Stimulated activated effector memory CD8-positive, alpha-beta T cell treated with anti-CD3 and anti-CD28 coated beads, Interleukin-12 subunit alpha, Interleukin-12 subunit beta, amount 100 ng/mL, for 72 hours (primary cell): ENCODE measurements around the gene DCLRE1C.
"Not testable (repeated sequence)": the region's sequence is repeated elsewhere in the genome, so short reads cannot be mapped to it uniquely, and the experiment has no call there.

Source experiments
- ATAC-seq: fragments of 150-1000 bp; cut with Tn5 transposase; 2 replicates; pipeline ENCODE4 v1.10.0; 2021
- DNase-seq, 2 donors: peaks; one replicate each; pipeline ENCODE4 v3.0.0; 2021 to 2022; ENCODE audit warnings: low spot score in 2 of 2
- H3K27ac Mint-ChIP-seq: one replicate; pipeline ENCODE4 v1.8.0; 2022; ENCODE audit warnings: mild to moderate bottlenecking, mixed read lengths
- H3K36me3 Mint-ChIP-seq: one replicate; pipeline ENCODE4 v1.8.0; 2022; ENCODE audit warnings: mild to moderate bottlenecking, mixed read lengths
- H3K4me1 Mint-ChIP-seq: one replicate; pipeline ENCODE4 v1.8.0; 2022; ENCODE audit warnings: mixed read lengths
- H3K4me3 Mint-ChIP-seq: one replicate; pipeline ENCODE4 v1.8.0; 2022; ENCODE audit warnings: mild to moderate bottlenecking, mixed read lengths
- H3K9me3 Mint-ChIP-seq: one replicate; pipeline ENCODE4 v1.8.0; 2022; ENCODE audit warnings: mixed read lengths

Gene DCLRE1C

DNA sequence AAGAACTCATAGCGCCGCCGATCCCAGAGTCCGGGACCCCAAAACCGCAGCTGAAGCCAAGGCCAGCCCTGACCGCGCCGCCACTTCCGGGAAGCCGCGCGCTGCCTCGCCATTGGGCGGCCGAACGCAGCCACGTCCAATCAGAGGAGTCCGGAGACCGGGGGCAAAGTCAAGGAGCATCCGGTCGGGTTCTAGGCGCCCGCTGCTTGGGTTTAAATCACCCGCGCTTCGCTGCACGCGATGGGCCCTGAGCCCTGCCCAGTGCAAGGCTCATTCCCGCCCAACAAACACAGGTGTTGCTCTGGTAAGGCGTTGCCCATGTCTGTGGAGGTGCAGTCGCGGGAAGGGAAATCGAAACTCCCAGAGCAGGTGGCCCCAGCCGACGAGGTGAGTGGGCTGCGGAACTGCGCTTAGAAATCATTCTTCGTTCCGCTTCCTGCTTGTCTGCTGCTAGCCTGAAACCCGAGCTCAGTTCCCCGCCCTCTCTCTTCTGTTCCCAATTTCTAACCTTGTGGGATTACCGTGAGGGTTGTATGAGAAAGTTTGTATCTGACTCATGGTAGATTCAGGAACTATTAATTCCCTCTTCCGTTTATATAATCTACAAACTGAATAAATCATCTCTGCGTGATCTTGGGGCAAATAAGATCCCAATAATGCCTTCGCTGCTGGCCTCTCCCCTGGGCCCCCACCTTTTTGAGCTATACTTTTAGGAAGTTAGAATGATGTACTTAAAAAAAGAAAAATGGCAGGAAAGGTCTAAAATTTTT, at the start of gene DCLRE1C:
TSS of gene DCLRE1C (minus strand) at position 96 of the 770 bp plus-strand sequence. CDS start at position 10, 86 bp downstream.
- DNase-seq (peak; percentile 81 to 95), ATAC-seq (peak; percentile 96)
- Mint-ChIP-seq H3K4me1 (peaks cover 40% of the 10 kb centered on the region), H3K4me3 (peak within 1 kb of the TSS; percentile 91), H3K36me3 (peaks cover 31% of the 10 kb centered on the region), H3K9me3 (no peaks in the 10 kb centered on the region), H3K27ac (peak within 1 kb of the TSS; percentile 98)

DNA sequence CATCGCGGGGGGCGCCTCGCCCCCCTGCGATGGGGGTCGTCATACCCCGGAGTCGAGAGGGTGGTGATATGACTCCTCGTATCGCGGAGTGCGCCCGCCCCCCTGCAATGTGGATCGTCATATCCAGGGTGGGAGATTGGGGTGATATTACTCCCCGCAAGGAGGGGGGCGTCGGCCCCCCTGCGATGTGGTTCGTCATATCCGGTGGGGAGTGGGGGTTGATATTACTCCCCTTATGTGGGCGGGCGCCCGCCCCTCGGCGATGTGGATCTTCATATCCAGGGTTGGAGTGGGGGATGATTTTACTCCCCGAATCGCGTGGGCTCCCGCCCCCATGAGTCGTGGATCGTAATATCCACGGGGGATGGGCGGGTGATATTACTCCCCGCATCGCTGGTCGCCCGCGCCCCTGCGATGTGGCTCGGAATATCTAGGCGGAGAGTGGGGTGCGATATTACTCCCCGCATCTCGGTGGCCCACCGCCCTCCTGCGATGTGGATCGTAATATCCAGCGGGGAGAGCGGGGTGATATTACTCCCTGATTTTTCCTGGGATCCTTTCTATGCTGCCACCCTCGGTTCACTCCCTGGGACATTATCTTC, 42.2 kb upstream of the DCLRE1C start:
- Mint-ChIP-seq H3K4me3 (no peak overlapping the region), H3K9me3 (no peaks in the 10 kb centered on the region), H3K27ac (no peak overlapping the region), H3K36me3 (no peaks in the 10 kb centered on the region), H3K4me1 (peaks cover 20% of the 10 kb centered on the region)
- DNase-seq: no peak
- ATAC-seq: no peak

DNA sequence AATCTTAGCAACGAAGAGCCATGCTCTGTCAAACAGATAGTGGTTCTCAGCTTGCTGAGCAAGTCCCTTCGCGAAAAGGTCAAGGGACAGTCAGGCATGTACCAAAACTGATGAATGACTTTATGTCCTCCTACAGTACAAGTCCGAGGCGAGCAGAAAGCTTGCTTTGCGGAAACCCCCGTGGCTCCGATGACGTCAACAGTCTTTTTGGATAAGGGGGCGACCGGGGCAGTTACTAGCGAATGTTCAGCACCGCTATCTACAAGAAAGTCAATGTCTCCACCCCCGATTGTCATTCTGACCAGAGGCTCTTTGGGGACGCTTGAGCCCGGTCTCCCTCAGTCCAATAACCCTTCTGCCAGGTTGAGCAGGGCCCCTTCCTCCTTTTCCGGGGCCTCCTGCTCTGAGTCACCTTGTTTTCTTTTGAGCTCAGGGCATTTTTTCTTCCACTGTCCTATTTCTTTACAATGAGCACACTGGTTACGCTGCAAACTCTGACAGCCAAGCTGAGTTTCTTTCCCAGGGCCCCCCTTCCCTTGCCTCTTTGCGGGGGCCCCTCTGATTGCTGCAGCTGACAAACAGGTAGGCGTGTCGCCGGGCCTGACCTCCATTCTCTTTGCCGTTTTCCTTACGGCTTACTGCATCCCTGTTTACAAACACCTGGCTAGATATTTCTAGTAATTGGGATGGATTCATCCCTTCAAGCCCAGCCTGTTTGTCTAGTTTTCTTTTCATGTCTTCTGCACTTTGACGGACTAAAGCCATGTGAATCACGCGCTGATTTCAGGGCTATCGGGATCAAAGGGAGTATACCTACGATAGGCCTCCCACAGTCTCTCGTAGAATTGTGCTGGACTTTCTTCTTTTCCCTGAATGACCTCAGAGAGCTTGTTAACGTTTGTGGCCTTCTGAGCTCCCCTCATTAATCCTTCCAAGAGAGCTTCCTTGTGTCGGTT, 39.9 kb upstream of the DCLRE1C start:
- Mint-ChIP-seq H3K4me1 (peaks cover 27% of the 10 kb centered on the region), H3K27ac (peak overlapping the region; percentile 90), H3K4me3 (peak overlapping the region; percentile 61)
- not testable (repeated sequence) for DNase-seq, H3K36me3 Mint-ChIP-seq, H3K9me3 Mint-ChIP-seq
- ATAC-seq: peak; percentile 42

DNA sequence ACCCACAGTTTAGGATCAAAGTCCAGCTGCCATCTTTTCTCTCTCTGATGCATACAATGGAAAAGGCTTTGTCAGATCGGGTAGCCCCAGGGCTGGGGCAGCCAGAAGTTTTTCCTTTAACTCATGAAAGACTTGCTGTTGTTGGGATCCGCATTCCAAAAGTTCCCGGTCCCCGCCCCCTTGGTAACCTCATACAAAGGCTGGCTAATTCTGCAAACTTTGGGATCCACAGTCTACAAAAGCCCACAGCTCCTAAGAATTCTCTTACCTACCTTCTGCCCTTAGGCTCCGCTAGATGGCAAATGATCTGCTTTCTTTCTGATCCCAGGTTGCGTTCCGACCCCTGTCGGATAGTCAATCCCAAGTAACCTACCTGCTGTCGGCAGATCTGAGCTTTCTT, 38.4 kb upstream of the DCLRE1C start:
- not testable (repeated sequence) for H3K9me3 Mint-ChIP-seq, DNase-seq, H3K36me3 Mint-ChIP-seq, ATAC-seq
- Mint-ChIP-seq H3K4me1 (peaks cover 27% of the 10 kb centered on the region), H3K4me3 (peak overlapping the region; percentile 61), H3K27ac (peak overlapping the region; percentile 90)

DNA sequence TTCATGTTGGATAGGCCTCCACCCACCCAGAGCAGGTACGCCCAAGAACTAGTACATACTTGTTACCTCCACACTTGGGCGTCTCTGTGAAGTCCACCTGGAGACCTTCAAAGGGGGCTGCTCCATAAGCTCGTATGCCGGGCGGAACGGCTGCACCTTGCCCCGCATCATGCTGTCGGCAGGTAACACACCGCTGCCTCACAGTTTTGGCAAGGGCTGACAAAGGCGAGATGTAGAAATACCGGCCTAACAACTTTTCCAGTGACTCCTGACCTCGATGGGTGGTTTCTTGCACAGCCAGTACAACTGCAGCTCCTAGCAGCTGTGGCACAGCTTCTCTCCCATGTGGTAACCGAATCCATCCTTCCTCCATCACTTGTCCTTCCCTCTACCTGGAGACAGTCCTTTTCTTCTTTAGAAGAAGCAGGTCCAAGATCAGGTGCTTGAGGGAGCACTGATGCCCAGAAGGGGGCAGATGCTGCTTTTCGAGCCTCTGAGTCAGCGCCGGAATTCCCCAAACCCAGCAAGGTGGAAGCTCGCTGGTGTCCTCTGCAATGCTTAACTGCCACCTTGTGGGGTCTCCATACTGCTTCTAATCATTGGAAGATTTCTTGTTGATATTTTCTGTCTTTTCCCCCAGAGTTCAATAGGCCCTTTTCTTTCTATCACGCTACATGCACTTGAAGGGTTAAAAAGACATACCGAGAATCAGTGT, 37.3 kb upstream of the DCLRE1C start:
- ATAC-seq, H3K36me3 Mint-ChIP-seq, H3K27ac Mint-ChIP-seq, H3K9me3 Mint-ChIP-seq: not testable (repeated sequence)
- Mint-ChIP-seq H3K4me1 (peaks cover 27% of the 10 kb centered on the region), H3K4me3 (peak overlapping the region; percentile 61)
- DNase-seq: peak in 1 of 2 donors; percentile 73

DNA sequence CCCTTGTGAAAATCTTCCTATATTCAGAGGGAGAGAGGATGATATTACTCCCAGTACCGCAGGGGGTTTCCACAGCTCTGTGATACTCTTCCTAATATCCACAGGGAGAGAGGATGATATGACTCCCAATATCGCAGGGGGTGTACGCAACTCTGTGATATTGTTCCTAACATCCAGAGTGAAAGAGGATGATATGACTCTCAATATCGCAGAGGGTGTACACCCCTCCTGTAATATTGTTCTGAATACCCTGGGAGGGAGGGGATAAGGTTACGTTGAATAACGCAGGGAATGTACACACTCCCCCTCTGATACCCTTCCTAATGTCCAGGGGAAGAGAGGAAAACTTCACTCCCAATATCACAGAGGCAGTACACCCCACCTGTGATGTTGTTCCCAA, 35.7 kb upstream of the DCLRE1C start:
- not testable (repeated sequence) for H3K9me3 Mint-ChIP-seq, H3K36me3 Mint-ChIP-seq, ATAC-seq, H3K27ac Mint-ChIP-seq, DNase-seq
- peaks cover 27% of the 10 kb centered on the region for H3K4me1 Mint-ChIP-seq
- H3K4me3 Mint-ChIP-seq: peak overlapping the region; percentile 19

DNA sequence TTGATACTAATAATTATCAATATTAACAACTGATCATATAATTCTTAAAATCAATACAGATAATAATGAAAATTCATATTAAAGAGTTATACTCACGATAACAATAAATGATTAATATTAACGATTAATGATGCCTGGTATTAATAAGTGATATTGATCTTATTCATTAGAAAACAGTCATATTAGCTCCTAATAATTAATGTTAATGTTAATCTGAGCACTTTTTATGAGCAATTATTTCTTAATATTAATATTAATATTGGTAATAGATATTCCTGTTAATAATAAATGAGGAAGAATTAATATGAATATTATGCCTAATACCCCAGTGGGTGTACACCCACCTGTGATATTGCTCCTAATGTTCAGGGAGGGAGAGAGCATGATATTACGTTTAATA, 28.8 kb upstream of the DCLRE1C start:
- no peak for DNase-seq
- Mint-ChIP-seq H3K36me3 (no peaks in the 10 kb centered on the region), H3K27ac (no peak overlapping the region), H3K4me3 (no peak overlapping the region), H3K4me1 (no peaks in the 10 kb centered on the region), H3K9me3 (no peaks in the 10 kb centered on the region)
- no peak for ATAC-seq

DNA sequence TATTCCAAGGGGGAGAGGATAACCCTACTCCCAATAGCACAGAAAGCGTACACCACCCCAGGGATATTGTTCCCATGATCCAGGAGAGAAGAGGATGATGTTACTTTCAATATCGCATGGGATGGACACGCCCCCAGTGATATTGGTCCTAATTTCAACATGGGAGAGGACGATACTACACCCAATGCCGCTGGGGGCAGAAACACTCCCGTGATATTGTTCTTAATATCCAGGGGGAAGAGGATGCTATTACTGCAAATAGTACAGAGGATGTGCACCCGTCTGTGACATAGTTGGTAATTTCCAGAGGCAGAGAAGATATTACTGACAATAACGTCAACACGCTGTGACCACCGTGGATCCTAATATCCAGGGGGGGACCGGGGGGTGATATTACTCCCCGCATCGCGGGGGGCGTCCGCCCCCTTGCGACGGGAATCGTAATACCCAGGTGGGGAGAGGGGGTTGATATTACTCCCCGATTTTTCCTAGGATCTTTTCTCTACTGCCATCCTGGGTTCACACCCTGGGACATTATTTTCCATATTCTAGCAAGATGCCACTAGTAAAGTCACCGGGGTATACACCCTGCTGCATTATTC, 21.9 kb upstream of the DCLRE1C start:
- H3K4me1 Mint-ChIP-seq: peaks cover 7% of the 10 kb centered on the region
- H3K4me3 Mint-ChIP-seq: no peak overlapping the region
- H3K36me3 Mint-ChIP-seq: no peaks in the 10 kb centered on the region
- no peak for DNase-seq
- no peak for ATAC-seq
- H3K27ac Mint-ChIP-seq: no peak overlapping the region
- no peaks in the 10 kb centered on the region for H3K9me3 Mint-ChIP-seq

DNA sequence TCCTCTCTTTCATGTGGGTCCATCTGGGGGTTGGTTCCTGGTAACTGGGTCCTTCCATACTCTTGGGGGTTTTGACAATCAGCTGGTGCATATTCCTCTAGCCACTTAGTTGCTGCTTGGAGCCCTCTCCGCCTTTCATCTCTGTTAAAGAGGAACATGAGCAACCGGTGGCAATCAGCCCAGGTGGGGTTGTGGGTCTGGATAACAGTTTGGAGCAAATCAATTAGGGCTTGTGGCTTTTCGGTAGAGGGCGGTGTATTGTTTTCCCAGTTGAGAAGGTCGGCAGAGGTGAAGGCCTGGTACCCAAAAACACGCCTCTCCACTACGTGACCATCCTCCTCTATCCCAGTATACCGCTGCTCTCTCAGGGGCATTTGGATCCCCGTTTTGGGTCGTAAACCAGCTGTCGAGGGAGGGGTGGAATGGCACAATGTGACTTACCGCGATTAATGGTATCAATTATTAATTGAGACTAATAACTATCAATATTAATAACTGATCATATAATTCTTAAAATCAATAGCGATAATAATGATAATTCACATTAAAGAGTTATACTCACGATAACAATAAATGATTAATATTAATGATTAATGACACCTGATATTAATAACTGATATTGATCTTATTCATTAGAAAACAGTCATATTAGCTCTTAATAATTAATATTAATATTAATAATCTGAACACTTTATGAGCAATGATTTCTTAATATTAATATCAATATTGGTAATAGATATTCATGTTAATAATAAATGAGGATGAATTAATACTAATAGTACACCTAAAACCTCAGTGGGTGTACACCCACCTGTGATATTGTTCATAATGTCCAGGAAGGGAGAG, 20.5 kb upstream of the DCLRE1C start:
- ATAC-seq, H3K4me1 Mint-ChIP-seq, H3K9me3 Mint-ChIP-seq, H3K27ac Mint-ChIP-seq, DNase-seq, H3K4me3 Mint-ChIP-seq, H3K36me3 Mint-ChIP-seq: not testable (repeated sequence)

DNA sequence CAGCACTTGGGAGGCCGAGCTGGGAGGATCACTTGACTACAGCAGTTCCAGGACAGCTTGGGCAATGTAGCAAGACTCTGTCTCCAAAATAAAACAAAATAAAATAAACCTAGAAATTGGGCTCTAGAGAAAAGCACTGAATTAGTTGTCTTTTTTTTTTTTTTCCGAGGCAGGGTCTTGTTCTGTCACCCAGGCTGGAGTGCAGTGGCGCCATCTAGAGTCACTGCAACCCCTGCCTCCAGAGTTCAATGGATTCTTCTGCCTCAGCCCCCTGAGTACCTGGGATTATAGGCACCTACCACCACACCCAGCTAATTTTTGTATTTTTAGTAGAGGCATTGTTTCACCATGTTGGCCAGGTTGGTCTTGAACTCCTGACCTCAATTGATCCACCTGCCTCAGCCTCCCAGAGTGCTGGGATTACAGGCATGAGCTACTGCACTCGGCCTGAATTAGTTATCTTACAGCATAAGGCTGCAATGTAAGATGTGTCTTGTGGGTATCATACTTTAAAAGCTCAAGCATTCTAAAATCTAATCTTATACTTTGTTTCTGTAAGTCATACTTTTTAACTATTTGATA, 18.1 kb upstream of the DCLRE1C start:
- Mint-ChIP-seq H3K36me3 (no peaks in the 10 kb centered on the region), H3K4me1 (peaks cover 7% of the 10 kb centered on the region), H3K27ac (no peak overlapping the region), H3K4me3 (no peak overlapping the region), H3K9me3 (no peaks in the 10 kb centered on the region)
- DNase-seq (no peak), ATAC-seq (peak; percentile 58)

DNA sequence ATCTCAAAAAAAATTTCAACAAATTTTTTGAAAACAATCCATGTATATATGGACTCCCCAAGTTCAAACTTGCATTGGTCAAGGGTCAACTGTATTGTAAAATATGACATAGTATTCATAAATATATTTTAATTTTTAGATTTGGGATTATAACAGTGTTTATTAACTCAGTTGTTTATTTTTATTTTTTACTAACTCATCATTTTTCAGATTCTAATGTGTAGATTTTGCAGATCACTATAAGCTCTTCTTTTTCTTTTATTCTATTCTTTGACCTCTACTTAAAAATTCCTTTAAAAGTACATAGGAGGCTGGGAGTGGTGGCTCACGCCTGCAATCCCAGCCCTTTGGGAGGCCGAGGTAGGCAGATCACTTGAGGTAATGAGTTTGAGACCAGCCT, 14.0 kb upstream of the DCLRE1C start:
- H3K4me3 Mint-ChIP-seq: no peak overlapping the region
- no peak for ATAC-seq
- H3K9me3 Mint-ChIP-seq: no peaks in the 10 kb centered on the region

DNA sequence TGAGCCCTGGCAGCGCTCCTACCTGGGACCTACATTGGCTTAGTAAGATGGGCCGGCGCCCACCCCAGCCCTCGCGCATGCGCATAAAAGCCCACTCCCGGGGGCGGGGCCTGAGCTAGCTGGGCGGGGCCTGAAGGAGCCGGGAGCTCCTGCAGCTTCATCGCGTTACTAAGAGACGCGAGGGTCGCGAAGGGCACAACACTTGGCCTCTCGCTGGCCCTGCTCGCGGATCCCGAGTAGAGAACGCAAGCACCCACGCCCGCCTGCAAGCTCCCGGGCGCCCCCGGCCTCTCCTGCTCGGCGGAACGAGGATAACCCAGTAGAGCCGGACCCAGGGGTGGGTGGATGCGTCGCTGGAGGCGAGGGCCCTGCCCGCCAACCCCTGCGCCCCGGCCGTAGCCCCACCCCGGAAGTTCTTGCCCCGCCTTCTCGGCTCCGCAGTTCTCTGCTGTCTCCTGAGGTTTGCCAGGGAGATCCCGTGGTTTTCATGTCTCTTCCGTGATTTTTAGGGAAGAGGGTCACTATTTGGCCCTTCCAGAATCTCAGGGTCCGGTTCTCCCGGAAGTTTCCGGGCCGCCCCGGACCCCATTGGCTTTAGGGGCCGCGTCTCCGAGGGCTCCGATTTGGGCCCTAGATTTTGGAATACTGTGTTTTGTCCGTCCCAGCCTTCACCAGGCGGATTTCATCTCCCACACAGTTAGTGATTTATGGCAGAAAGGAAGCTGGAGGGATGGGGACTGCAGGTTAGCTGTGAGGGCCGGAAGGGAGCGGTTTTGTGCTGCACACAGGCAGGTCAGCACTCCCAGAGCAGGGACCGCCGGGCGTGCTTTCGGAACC, 5.5 kb upstream of the DCLRE1C start, which contains the start of gene MEIG1:
TSS of gene MEIG1 (plus strand) at position 168 of the 837 bp plus-strand sequence. CDS start 7,081 bp downstream, outside the sequence.
- peaks cover 16% of the 10 kb centered on the region for H3K4me1 Mint-ChIP-seq
- peak within 1 kb of the TSS; percentile 96 for H3K4me3 Mint-ChIP-seq
- peak; percentile 100 for DNase-seq
- H3K27ac Mint-ChIP-seq: peak within 1 kb of the TSS; percentile 98
- ATAC-seq: peak; percentile 93
- no peaks in the 10 kb centered on the region for H3K9me3 Mint-ChIP-seq
- peaks cover 20% of the 10 kb centered on the region for H3K36me3 Mint-ChIP-seq

More for the DNA sequence above, 14.0 kb upstream of the DCLRE1C start:
- DNase-seq: no peak
- Mint-ChIP-seq H3K36me3 (no peaks in the 10 kb centered on the region), H3K27ac (no peak overlapping the region), H3K4me1 (no peaks in the 10 kb centered on the region)

DNA sequence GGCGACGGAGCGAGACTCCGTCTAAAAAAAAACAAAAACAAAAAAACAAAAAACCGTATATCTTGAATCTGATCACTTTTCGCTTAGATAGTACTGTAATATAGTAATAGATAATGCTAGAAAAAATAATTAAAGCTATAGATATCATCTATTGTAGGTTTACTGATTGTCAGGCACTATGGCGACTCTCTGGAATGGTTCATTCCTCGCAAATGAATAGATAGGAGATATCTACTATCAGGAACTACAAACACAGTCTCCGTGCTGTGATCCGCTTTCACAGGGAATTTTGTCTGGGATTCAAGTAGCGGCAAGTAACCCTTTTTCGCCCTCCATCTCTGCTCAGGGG, 5.0 kb upstream of the DCLRE1C start:
- peak overlapping the region; percentile 98 for H3K27ac Mint-ChIP-seq
- DNase-seq (no peak), ATAC-seq (no peak)
- peaks cover 16% of the 10 kb centered on the region for H3K4me1 Mint-ChIP-seq
- H3K36me3 Mint-ChIP-seq: peaks cover 26% of the 10 kb centered on the region
- no peaks in the 10 kb centered on the region for H3K9me3 Mint-ChIP-seq
- H3K4me3 Mint-ChIP-seq: peak overlapping the region; percentile 96
